GM12872 (cell line): ENCODE results near the gene KMT5B.
A peak's percentile ranks its signal among the peaks of the same experiment; 100 is the strongest.

ENCODE experiments used
- CTCF ChIP-seq: IDR thresholded peaks from 3 replicates; pipeline ENCODE4 v1.5.1; 2011; ENCODE audit warnings: low read depth, mild to moderate bottlenecking, low read length, moderate library complexity; ENCODE audit not compliant: insufficient read depth

KMT5B gene

DNA sequence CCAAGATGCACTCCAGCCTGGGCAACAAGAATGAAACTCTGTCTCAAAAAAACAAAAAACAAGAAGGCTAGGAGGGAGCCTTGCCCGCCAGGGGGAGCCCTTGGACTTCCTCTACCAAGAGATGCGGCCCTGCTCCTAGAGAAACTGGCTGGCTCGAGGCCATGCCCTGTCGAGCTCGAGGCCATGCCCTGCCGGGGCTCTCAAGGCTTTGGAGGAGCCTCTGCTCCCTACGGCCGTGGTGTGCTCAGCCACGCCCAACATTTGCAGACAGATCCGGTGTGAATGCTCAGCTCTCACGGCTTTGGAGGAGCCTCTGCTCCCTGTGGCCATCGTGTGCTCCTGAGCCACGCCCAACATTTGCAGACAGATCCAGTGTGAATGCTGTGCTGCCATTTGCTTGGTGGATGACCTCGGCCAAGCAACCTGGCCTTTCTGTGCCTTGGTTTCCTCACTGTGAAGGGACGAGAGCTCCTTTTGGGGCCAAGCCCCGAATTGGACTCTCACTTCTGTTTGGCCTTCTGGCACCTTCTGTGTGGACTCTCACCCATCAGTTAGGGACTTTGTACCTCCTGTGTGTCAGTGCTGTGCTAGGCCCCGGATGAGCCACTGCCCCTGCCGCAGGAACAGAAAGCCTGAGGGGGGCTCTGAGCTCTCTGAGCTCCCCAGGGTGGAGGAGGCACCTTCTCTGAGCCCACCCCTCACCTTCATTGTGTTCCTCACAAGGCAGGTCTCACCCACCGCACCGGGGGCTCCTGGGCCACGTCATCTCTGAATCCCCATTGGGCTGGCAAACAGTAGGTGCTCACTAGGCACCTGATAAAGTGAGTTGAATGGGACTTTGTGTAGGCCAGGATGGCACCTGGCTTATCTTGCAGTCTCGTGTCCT lies 44.6 kb upstream of the KMT5B start:
- peak; percentile 79 for TF ChIP-seq CTCF

DNA sequence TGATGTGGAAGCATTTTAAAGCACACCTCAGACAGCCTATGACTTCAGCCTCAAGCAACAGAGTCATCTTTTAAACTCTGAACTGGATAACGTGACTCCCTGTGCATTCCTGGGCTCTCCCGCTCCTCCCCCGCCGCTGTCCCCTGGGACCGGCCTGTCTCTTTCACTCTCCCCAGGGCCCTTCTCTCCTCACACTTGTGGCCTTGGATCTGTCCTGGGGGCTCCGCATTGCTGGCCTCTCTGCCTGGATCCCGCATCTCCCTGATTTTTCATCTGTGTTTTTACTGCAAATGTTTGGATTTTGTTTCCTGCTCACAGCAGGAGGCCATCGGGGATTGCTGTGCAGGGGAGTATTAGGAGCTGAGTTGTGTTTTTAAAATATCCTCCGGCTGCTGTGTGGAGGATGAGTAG lies 43.2 kb upstream of the KMT5B start:
- no peak for TF ChIP-seq CTCF

DNA sequence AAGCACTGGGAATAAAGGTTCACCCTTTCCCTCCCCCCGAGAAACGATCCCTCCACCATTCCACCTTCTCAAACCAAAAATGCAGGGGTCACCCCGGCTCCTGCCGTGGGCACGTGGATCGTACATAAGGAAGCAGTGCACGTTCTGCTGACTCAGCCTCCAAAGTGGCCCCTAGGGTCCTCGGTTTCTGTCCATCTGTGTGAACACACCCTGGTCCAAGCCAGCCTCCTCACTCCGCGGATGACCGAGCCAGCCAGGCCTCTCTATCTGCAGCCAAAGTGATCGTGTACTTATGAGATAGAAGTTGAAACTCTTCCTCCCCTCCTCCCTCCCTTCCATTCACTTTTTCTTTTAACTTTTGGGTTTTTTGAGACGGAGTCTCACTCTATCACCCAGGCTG lies 42.4 kb upstream of the KMT5B start:
- TF ChIP-seq CTCF = no peak

GRCh38 chr11:68254421-68254820 lies 41.3 kb upstream of the KMT5B start:
- TF ChIP-seq CTCF = no peak

DNA sequence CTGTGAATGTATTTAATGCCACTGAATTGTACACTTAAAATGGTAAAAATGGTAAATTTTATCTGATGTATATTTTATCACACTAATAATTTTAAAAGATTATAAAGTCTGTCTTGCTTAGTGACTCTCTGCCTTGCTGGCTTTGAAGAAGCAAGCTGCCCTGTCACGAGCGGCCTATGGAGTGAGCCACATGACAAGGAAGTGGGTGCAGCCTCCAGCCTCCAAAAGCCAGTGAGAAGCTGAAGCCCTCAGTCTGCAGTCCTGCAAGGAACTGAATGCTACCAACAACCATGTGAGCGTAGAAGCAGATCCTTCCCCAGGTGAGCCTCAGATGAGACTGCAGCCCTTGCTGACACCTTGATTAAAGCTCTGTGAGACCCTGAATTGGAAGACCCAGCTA lies 38.7 kb upstream of the KMT5B start:
- no peak for TF ChIP-seq CTCF

GRCh38 chr11:68242616-68243015 lies 29.5 kb upstream of the KMT5B start:
- TF ChIP-seq CTCF = no peak

GRCh38 chr11:68231621-68232020 lies 18.5 kb upstream of the KMT5B start:
- no peak for TF ChIP-seq CTCF
